GM12878 (cell line): Measurements from ENCODE around the gene MCF2L2. TPM values are rescaled to one million over a fixed set of nuclear protein-coding genes. Genes with fewer than 3 reads are reported as not detected.

Source experiments
- ATAC-seq: fragments of 200-7000 bp; cut with Tn5 transposase; 3 replicates; pipeline ENCODE4 v1.9.1; 2020; ENCODE audit warnings: mild to moderate bottlenecking, moderate library complexity
- BruUV-seq: library from RNA; stranded (reverse); fragments of 400-500 nt; replicated peaks from 2 replicates; lab custom pipeline; 2021; lab: Mats Ljungman, UMichigan
- CTCF ChIA-PET: fragments of 300-600 bp; sonication (Branson Sonifier 250); formaldehyde crosslinking; extraction: SDS; loops from one replicate; lab custom pipeline; 2021; ENCODE audit warnings: inconsistent platforms; lab: Yijun Ruan, JAX
- POLR2A ChIA-PET: fragments of 350-600 bp; formaldehyde crosslinking; extraction: SDS; loops from one replicate; lab custom pipeline; 2021; ENCODE audit warnings: inconsistent platforms; lab: Charles Lee
- RAD21 ChIA-PET: fragments of 300-600 bp; sonication (Branson Sonifier 250); formaldehyde crosslinking; loops from one replicate; lab custom pipeline; 2023; ENCODE audit warnings: antibody characterized with exemption; ENCODE audit not compliant: unreplicated experiment; lab: Charles Lee
- SMC1A ChIA-PET: fragments of 300-600 bp; sonication (Branson Sonifier 250); formaldehyde crosslinking; loops from one replicate; lab custom pipeline; 2023; ENCODE audit not compliant: unreplicated experiment, uncharacterized antibody; lab: Charles Lee
- DNase-seq: peaks from one replicate; pipeline ENCODE4 v3.0.0-alpha.2; 2011; ENCODE audit warnings: low read depth, low spot score
- FAIRE-seq: peaks from 3 replicates; lab custom pipeline; 2011; peaks lifted over from hg19 to GRCh38; lab: Jason Lieb, UNC
- H2AFZ ChIP-seq: 2 replicates; pipeline ENCODE4 v1.6.0; 2011; ENCODE audit warnings: low read depth, low read length, control low read depth; ENCODE audit not compliant: control insufficient read depth
- H3K27ac ChIP-seq: 2 replicates; pipeline ENCODE4 v1.5.1; 2011; ENCODE audit warnings: control low read depth; ENCODE audit not compliant: control insufficient read depth, insufficient read depth
- H3K27me3 ChIP-seq, 2 experiments: replicated peaks in 1 of 2; 2 replicates each; pipeline versions ENCODE4 v1.6.0 to v1.6.1; 2011; ENCODE audit warnings: low read length in 1 of 2; ENCODE audit not compliant: control insufficient read depth in 2 of 2, insufficient read depth in 2 of 2
- H3K36me3 ChIP-seq, 2 experiments: 2 replicates each; pipeline ENCODE4 v1.5.1; 2011; ENCODE audit warnings: low read length in 1 of 2; ENCODE audit not compliant: control insufficient read depth in 2 of 2, insufficient read depth in 2 of 2
- H3K4me1 ChIP-seq: 2 replicates; pipeline ENCODE4 v1.6.1; 2011; ENCODE audit warnings: mild to moderate bottlenecking, low read length, moderate library complexity, mixed read lengths; ENCODE audit not compliant: control insufficient read depth, insufficient read depth
- H3K4me2 ChIP-seq: 2 replicates; pipeline ENCODE4 v1.6.0; 2011; ENCODE audit warnings: control low read depth; ENCODE audit not compliant: control insufficient read depth, insufficient read depth
- H3K4me3 ChIP-seq: fragments of 200-600 bp; sonication (generic); 2 replicates; pipeline ENCODE4 v1.5.1; 2016
- H3K79me2 ChIP-seq: 2 replicates; pipeline ENCODE4 v1.6.0; 2011; ENCODE audit warnings: low read length; ENCODE audit not compliant: control insufficient read depth, insufficient read depth
- H3K9ac ChIP-seq: 2 replicates; pipeline ENCODE4 v1.8.0; 2011; ENCODE audit warnings: low read length, control low read depth, mixed read lengths; ENCODE audit not compliant: control insufficient read depth, insufficient read depth
- H3K9me3 ChIP-seq: replicated peaks from 3 replicates; pipeline ENCODE4 v1.5.1; 2011; ENCODE audit warnings: mild to moderate bottlenecking, low read length; ENCODE audit not compliant: control insufficient read depth, insufficient read depth
- H4K20me1 ChIP-seq: 2 replicates; pipeline ENCODE4 v1.6.0; 2011; ENCODE audit not compliant: control insufficient read depth, insufficient read depth
- ATF7 ChIP-seq: fragments of 450-650 bp; IDR thresholded peaks from 2 replicates; pipeline ENCODE4 v1.6.1; 2016; ENCODE audit warnings: low read depth, mild to moderate bottlenecking
- CREM ChIP-seq: IDR thresholded peaks from 2 replicates; pipeline ENCODE4 v1.6.1; 2014; ENCODE audit warnings: antibody characterized with exemption, low read depth
- E2F4 ChIP-seq: IDR thresholded peaks from 2 replicates; pipeline ENCODE4 v1.6.1; 2012; ENCODE audit warnings: low read depth, low read length, improper control_type of control experiment
- GABPA ChIP-seq: IDR thresholded peaks from 2 replicates; pipeline ENCODE4 v1.6.1; 2014; ENCODE audit warnings: antibody characterized with exemption, low read depth, mild to moderate bottlenecking, inconsistent platforms
- HCFC1 ChIP-seq: fragments of 150-350 bp; IDR thresholded peaks from 2 replicates; pipeline ENCODE4 v1.6.1; 2014; ENCODE audit warnings: low read length
- HDGF ChIP-seq: fragments of 450-650 bp; IDR thresholded peaks from 2 replicates; pipeline ENCODE4 v1.6.1; 2016; ENCODE audit warnings: antibody characterized with exemption
- IKZF1 ChIP-seq: fragments of 450-650 bp; conservative IDR thresholded peaks from 2 replicates; pipeline ENCODE4 v1.6.1; 2017; ENCODE audit warnings: antibody characterized with exemption, mild to moderate bottlenecking
- KAT2A ChIP-seq: conservative IDR thresholded peaks from 2 replicates; pipeline ENCODE4 v1.6.1; 2011; ENCODE audit warnings: low read depth, low read length; ENCODE audit not compliant: control insufficient read depth
- MEF2B ChIP-seq: fragments of 450-650 bp; IDR thresholded peaks from 2 replicates; pipeline ENCODE4 v1.6.1; 2018; ENCODE audit warnings: mild to moderate bottlenecking, moderate library complexity; ENCODE audit not compliant: partially characterized antibody, poor library complexity, severe bottlenecking
- POLR2A ChIP-seq: IDR thresholded peaks from 2 replicates; pipeline ENCODE4 v1.6.1; 2011; ENCODE audit warnings: low read depth, mild to moderate bottlenecking, low read length
- SREBF1 ChIP-seq: IDR thresholded peaks from 2 replicates; pipeline ENCODE4 v1.6.1; 2012; ENCODE audit warnings: mild to moderate bottlenecking, low read length
- STAT1 ChIP-seq: fragments of 450-650 bp; conservative IDR thresholded peaks from 2 replicates; pipeline ENCODE4 v1.6.1; 2014; ENCODE audit warnings: antibody characterized with exemption, mild to moderate bottlenecking
- STAT3 ChIP-seq: IDR thresholded peaks from 2 replicates; pipeline ENCODE4 v1.6.1; 2011; ENCODE audit warnings: low read depth, low read length, improper control_type of control experiment
- TAF1 ChIP-seq: IDR thresholded peaks from 2 replicates; pipeline ENCODE4 v1.6.1; 2011; ENCODE audit warnings: mild to moderate bottlenecking, low read depth, low read length, borderline replicate concordance
- ZNF207 ChIP-seq: fragments of 450-650 bp; IDR thresholded peaks from 2 replicates; pipeline ENCODE4 v1.6.1; 2014; ENCODE audit warnings: antibody characterized with exemption, mild to moderate bottlenecking, borderline replicate concordance
- WGBS: methylation state at CpG from one replicate; pipeline ENCODE4 v1.1.6; 2016; ENCODE audit warnings: low lambda C conversion rate; ENCODE audit not compliant: insufficient replicate concordance, insufficient coverage; ENCODE audit errors: missing lambda C conversion rate; 5-methylcytosine and 5-hydroxymethylcytosine counted together
- in situ Hi-C: fragments of 300-500 bp; cut with MboI; formaldehyde crosslinking; loops from 9 replicates; pipeline ENCODE4 v1.14.3; 2018; ENCODE audit warnings: mixed read lengths
- intact Hi-C: fragments of 100-400 bp; cut with micrococcal nuclease; formaldehyde crosslinking; loops from one replicate; pipeline ENCODE4 v1.14.2; 2022; ENCODE audit not compliant: unreplicated experiment
- polyA plus RNA-seq, 11 experiments: library from polyadenylated mRNA; depleted of rRNA in 4 of 11; unstranded in 6 of 11; stranded (reverse) in 5 of 11; fragments of >200 nt; fragmentation: Nextera tagmentation in 4 of 11; fragmentation: Illumina TruSeq in 1 of 11; extraction: Ambion mirVana in 4 of 11; extraction: Trizol in 1 of 11; gene quantifications; 1 replicate in 1 of 11; 2 replicates in 10 of 11; pipeline versions ENCODE4 v1.2.1 to v1.2.3, GENCODE V29; 2011 to 2016; ENCODE audit warnings: inconsistent platforms in 2 of 11, missing spikeins in 2 of 11, low read depth in 1 of 11
- total RNA-seq, 4 experiments: library from RNA; depleted of rRNA in 3 of 4; stranded (reverse); fragments of >200 nt in 3 of 4; fragmentation: Illumina TruSeq in 1 of 4; extraction: Trizol in 1 of 4; gene quantifications; 2 replicates each; pipeline versions ENCODE4 v1.2.1 to v1.2.3, GENCODE V29; 2013 to 2021

Gene MCF2L2
- total and polyA plus RNA-seq, 10 of the 15 experiments (the other 5 are each of a cell fraction or from before 2014, with no cell fraction given), result 0.37 to 2.8 (median 1.4) TPM

- POLR2A ChIA-PET, result interaction anchor here (0.7 to 2.2 kb wide), 6 partner anchors 9 to 126 kb away, joined by 3 to 10 read pairs (median 4); no protein-coding TSS in a partner anchor
- H3K4me1 ChIP-seq, result peaks cover 5% of the 10 kb centered on the region
- in situ Hi-C loops (no loop called here), intact Hi-C loops (loop anchor here (5.0 kb wide), 1 partner anchor 92 kb away; no protein-coding TSS in a partner anchor)
- no peaks in the 10 kb centered on the region for H3K36me3 ChIP-seq
- no peak overlapping the region for H3K4me3 ChIP-seq
- peak overlapping the region; percentile 57; the same call in 1 of the 2 replicates for H3K4me2 ChIP-seq
- no peaks in the 10 kb centered on the region for H3K9me3 ChIP-seq
- H2AFZ ChIP-seq, result peak overlapping the region; percentile 63
- H3K9ac ChIP-seq, result 0 out of 2 replicates have a peak overlapping the region, but pooled peaks have one; percentile 2
- peak; percentile 32 for ATAC-seq
- BruUV-seq, result TSS peak; percentile 95
- no peaks in the 10 kb centered on the region for H3K27me3 ChIP-seq
- RAD21 ChIA-PET, result interaction anchor here (0.5 to 3.3 kb wide), 19 partner anchors 9 to 569 kb away, joined by 3 to 20 read pairs (median 4); partner anchors contain the start of genes B3GNT5 and LAMP3
- no peaks in the 10 kb centered on the region for H3K79me2 ChIP-seq
- H3K27ac ChIP-seq, result peak overlapping the region; percentile 2; the same call in 1 of the 2 replicates
- no peak for TF ChIP-seq SREBF1
- TF ChIP-seq STAT1, result no peak
- no peak for TF ChIP-seq HCFC1
- no peak for TF ChIP-seq GABPA
- TF ChIP-seq MEF2B, result no peak
- no peak for TF ChIP-seq E2F4
- no peak for TF ChIP-seq CREM
- TF ChIP-seq IKZF1, result no peak
- TF ChIP-seq STAT3, result no peak
- TF ChIP-seq HDGF, result no peak
- TF ChIP-seq KAT2A, result no peak
- no peak for TF ChIP-seq ZNF207
- TF ChIP-seq ATF7, result no peak
- no peak for TF ChIP-seq TAF1
- TF ChIP-seq POLR2A, result no peak
- 35% methylated on average over 1 of the region's 1 CpG for WGBS
- DNase-seq, result no peak
- no peak for FAIRE-seq
- CTCF ChIA-PET, result interaction anchor here (0.6 to 2.7 kb wide), 11 partner anchors 10 to 162 kb away, joined by 3 to 18 read pairs (median 5); no protein-coding TSS in a partner anchor
- no peaks in the 10 kb centered on the region for H4K20me1 ChIP-seq
- SMC1A ChIA-PET, result interaction anchor here (0.6 to 3.2 kb wide), 29 partner anchors 9 to 192 kb away, joined by 3 to 23 read pairs (median 4); partner anchors contain the start of gene B3GNT5
These were observed 143.1 kb downstream of the MCF2L2 start for GRCh38 chr3:183285318-183285717.
